Transverse colon (tissue), 4 donors: Measurements from ENCODE around the gene SBNO2.

Experiments
- CTCF ChIP-seq, 5 experiments: fragments of 200-600 bp in 3 of 5; fragments of 450-650 bp in 2 of 5; sonication (generic) in 3 of 5; IDR thresholded peaks; 1 replicate in 2 of 5; 2 replicates in 3 of 5; pipeline ENCODE4 v1.5.1; 2016 to 2017; ENCODE audit warnings: antibody characterized with exemption in 5 of 5, inconsistent platforms in 3 of 5, mild to moderate bottlenecking in 2 of 5, moderate library complexity in 1 of 5
- POLR2AphosphoS5 ChIP-seq, 3 donors: sonication (generic); formaldehyde crosslinking; IDR thresholded peaks; one replicate each; pipeline ENCODE4 v1.6.1; 2016; ENCODE audit warnings: antibody characterized with exemption in 3 of 3

GRCh38 chr19:1218751-1219567 lies 44.9 kb upstream of the SBNO2 start:
- TF ChIP-seq CTCF (IDR thresholded peaks at IDR 0.05) (no peak), POLR2AphosphoS5 (IDR thresholded peaks at IDR 0.05) (no peak)
